Thyroid gland (tissue), 4 donors: ENCODE data around the gene ZNF514.

ENCODE experiments used
- POLR2A ChIP-seq, 2 donors: fragments of 450-650 bp; IDR thresholded peaks; one replicate each; pipeline ENCODE4 v1.6.1; 2017; ENCODE audit warnings: antibody characterized with exemption in 2 of 2, mild to moderate bottlenecking in 2 of 2, moderate library complexity in 1 of 2
- TF ChIP-seq, protein P1 (sequence below), 6 experiments: fragments of 200-600 bp in 3 of 6; fragments of 450-650 bp in 3 of 6; sonication (generic) in 3 of 6; IDR thresholded peaks; one replicate each; pipeline ENCODE4 v1.5.1; 2016 to 2019; ENCODE audit warnings: antibody characterized with exemption in 6 of 6, mild to moderate bottlenecking in 2 of 6, inconsistent platforms in 1 of 6, moderate library complexity in 1 of 6

DNA sequence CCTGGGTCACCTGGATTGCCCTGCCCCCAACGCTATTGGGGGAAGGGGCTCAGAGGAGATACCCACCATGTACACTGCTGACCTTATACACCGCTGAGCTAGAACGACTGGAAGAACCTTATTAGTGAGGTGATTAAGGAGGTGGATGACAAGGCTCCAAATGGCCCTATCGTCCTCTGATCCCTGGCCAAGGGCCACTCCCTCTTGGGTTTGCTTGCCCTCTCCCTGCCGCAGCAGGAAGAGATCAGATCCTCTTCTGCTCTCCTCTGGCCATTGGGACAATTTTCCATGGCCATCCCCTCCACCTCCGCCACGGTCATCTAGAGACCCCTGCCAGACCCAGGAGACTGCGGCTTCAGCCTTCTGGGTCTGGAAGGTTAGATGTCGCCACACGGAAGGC lies 1.2 kb downstream of the ZNF514 start:
- TF ChIP-seq, protein P1, sequence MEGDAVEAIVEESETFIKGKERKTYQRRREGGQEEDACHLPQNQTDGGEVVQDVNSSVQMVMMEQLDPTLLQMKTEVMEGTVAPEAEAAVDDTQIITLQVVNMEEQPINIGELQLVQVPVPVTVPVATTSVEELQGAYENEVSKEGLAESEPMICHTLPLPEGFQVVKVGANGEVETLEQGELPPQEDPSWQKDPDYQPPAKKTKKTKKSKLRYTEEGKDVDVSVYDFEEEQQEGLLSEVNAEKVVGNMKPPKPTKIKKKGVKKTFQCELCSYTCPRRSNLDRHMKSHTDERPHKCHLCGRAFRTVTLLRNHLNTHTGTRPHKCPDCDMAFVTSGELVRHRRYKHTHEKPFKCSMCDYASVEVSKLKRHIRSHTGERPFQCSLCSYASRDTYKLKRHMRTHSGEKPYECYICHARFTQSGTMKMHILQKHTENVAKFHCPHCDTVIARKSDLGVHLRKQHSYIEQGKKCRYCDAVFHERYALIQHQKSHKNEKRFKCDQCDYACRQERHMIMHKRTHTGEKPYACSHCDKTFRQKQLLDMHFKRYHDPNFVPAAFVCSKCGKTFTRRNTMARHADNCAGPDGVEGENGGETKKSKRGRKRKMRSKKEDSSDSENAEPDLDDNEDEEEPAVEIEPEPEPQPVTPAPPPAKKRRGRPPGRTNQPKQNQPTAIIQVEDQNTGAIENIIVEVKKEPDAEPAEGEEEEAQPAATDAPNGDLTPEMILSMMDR (IDR thresholded peaks at IDR 0.05) = no peak
- no peak for TF ChIP-seq POLR2A (IDR thresholded peaks at IDR 0.05)
